ENCODE results near the gene C1orf74.
A peak's percentile ranks its signal among the peaks of the same experiment; 100 is the strongest.

The C1orf74 gene

GRCh38 chr1:209809611-209810010, 25.3 kb upstream of the C1orf74 start:
- H3K36me3 ChIP-seq = no peaks in the 10 kb centered on the region
- no peak for TF ChIP-seq CTCF (IDR thresholded peaks at IDR 0.05; ENCODE audit: low read depth, low read length)
- H3K4me1 ChIP-seq = peaks cover 28% of the 10 kb centered on the region

GRCh38 chr1:209808059-209808581, 23.8 kb upstream of the C1orf74 start:
- Histone ChIP-seq H3K36me3 (no peaks in the 10 kb centered on the region), H3K27me3 (no peaks in the 10 kb centered on the region), H3K4me1 (peaks cover 31% of the 10 kb centered on the region), H3K4me3 (ENCODE audit: low read depth, low read length) (no peak overlapping the region), H3K9me3 (no peaks in the 10 kb centered on the region)
- DNase-seq = peak; percentile 93
- TF ChIP-seq CTCF (IDR thresholded peaks at IDR 0.05; ENCODE audit: low read depth, low read length) = no peak

More at GRCh38 chr1:209809611-209810010, 25.3 kb upstream of the C1orf74 start:
- no peak overlapping the region for H3K4me3 ChIP-seq (ENCODE audit: low read depth, low read length)
- no peaks in the 10 kb centered on the region for H3K9me3 ChIP-seq
- no peak for DNase-seq
- no peaks in the 10 kb centered on the region for H3K27me3 ChIP-seq

GRCh38 chr1:209807509-209807908, 23.1 kb upstream of the C1orf74 start:
- H3K9me3 ChIP-seq = no peaks in the 10 kb centered on the region
- no peak for TF ChIP-seq CTCF (IDR thresholded peaks at IDR 0.05; ENCODE audit: low read depth, low read length)
- no peak for DNase-seq
- H3K4me3 ChIP-seq (ENCODE audit: low read depth, low read length) = no peak overlapping the region
- H3K36me3 ChIP-seq = no peaks in the 10 kb centered on the region
- no peaks in the 10 kb centered on the region for H3K27me3 ChIP-seq
- peaks cover 36% of the 10 kb centered on the region for H3K4me1 ChIP-seq

GRCh38 chr1:209805875-209806760, 21.8 kb upstream of the C1orf74 start, which contains the start of gene IRF6:
Gene IRF6, minus strand, starts transcription at chr1:209806142. Its CDS starts 4,729 bp downstream, at chr1:209801413.
- H3K27me3 ChIP-seq = no peaks in the 10 kb centered on the region
- peaks cover 44% of the 10 kb centered on the region for H3K4me1 ChIP-seq
- TF ChIP-seq CTCF (IDR thresholded peaks at IDR 0.05; ENCODE audit: low read depth, low read length) = no peak
- no peak within 1 kb of the TSS for H3K4me3 ChIP-seq (ENCODE audit: low read depth, low read length)
- no peaks in the 10 kb centered on the region for H3K9me3 ChIP-seq
- no peak for DNase-seq
- H3K36me3 ChIP-seq = no peaks in the 10 kb centered on the region

GRCh38 chr1:209805341-209805781, 21.0 kb upstream of the C1orf74 start:
- no peak overlapping the region for H3K4me3 ChIP-seq (ENCODE audit: low read depth, low read length)
- H3K4me1 ChIP-seq = peaks cover 41% of the 10 kb centered on the region
- no peak for TF ChIP-seq CTCF (IDR thresholded peaks at IDR 0.05; ENCODE audit: low read depth, low read length)
- H3K27me3 ChIP-seq = no peaks in the 10 kb centered on the region
- no peaks in the 10 kb centered on the region for H3K9me3 ChIP-seq
- DNase-seq = no peak
- H3K36me3 ChIP-seq = no peaks in the 10 kb centered on the region

- Histone ChIP-seq H3K36me3 (no peaks in the 10 kb centered on the region), H3K9me3 (no peaks in the 10 kb centered on the region), H3K4me1 (peaks cover 36% of the 10 kb centered on the region), H3K27me3 (no peaks in the 10 kb centered on the region), H3K4me3 (ENCODE audit: low read depth, low read length) (no peak overlapping the region)
- TF ChIP-seq CTCF (IDR thresholded peaks at IDR 0.05; ENCODE audit: low read depth, low read length) = no peak
- DNase-seq = no peak
Observed at GRCh38 chr1:209803568-209803967, 19.2 kb upstream of the C1orf74 start.

Data from BE2C (cell line).